WTC11 (cell line): ENCODE measurements around the gene CD28. TPM values are rescaled to one million over a fixed set of nuclear protein-coding genes. Genes with fewer than 3 reads are reported as not detected.
"Not testable (repeated sequence)": the region's sequence is repeated elsewhere in the genome, so short reads cannot be mapped to it uniquely, and the experiment has no call there.

Experiments used
- ATAC-seq: fragments of 200-7000 bp; cut with Tn5 transposase; 2 replicates; pipeline ENCODE4 v1.10.0; 2021; ENCODE audit warnings: mild to moderate bottlenecking, moderate library complexity
- CTCF ChIA-PET: fragments of 300-600 bp; sonication (Branson Sonifier 250); formaldehyde crosslinking; loops from one replicate; lab custom pipeline; 2021; ENCODE audit warnings: antibody characterized with exemption; lab: Charles Lee
- POLR2A ChIA-PET: fragments of 350-600 bp; sonication (Branson Sonifier 250); formaldehyde crosslinking; loops from one replicate; lab custom pipeline; 2021; ENCODE audit warnings: antibody characterized with exemption; lab: Charles Lee
- DNase-seq: peaks from one replicate; pipeline ENCODE4 v3.0.0; 2021; ENCODE audit warnings: low spot score
- H3K27ac Mint-ChIP-seq: 2 replicates; pipeline ENCODE4 v1.8.0; 2021; ENCODE audit warnings: mixed read lengths
- H3K27me3 Mint-ChIP-seq: 2 replicates; pipeline ENCODE4 v1.8.0; 2021; ENCODE audit warnings: low read depth, mild to moderate bottlenecking, moderate library complexity, mixed read lengths
- H3K36me3 Mint-ChIP-seq: 2 replicates; pipeline ENCODE4 v1.8.0; 2021; ENCODE audit warnings: mixed read lengths
- H3K4me1 Mint-ChIP-seq: 2 replicates; pipeline ENCODE4 v1.8.0; 2022; ENCODE audit warnings: mixed read lengths
- H3K4me3 Mint-ChIP-seq: 2 replicates; pipeline ENCODE4 v1.8.0; 2021; ENCODE audit warnings: mild to moderate bottlenecking, moderate library complexity, mixed read lengths
- H3K9me3 Mint-ChIP-seq: 2 replicates; pipeline ENCODE4 v1.8.0; 2021; ENCODE audit warnings: mixed read lengths
- ATF6 ChIP-seq: sonication (generic); formaldehyde crosslinking; IDR thresholded peaks from 2 replicates; pipeline ENCODE4 v1.8.1; 2023; ENCODE audit warnings: mild to moderate bottlenecking, missing genetic modification reagents
- CREB1 ChIP-seq: sonication (generic); formaldehyde crosslinking; IDR thresholded peaks from 2 replicates; pipeline ENCODE4 v1.8.0; 2023; ENCODE audit warnings: mild to moderate bottlenecking, missing genetic modification reagents
- E2F4 ChIP-seq: sonication (generic); formaldehyde crosslinking; IDR thresholded peaks from 2 replicates; pipeline ENCODE4 v1.8.1; 2022; ENCODE audit warnings: low read depth, mild to moderate bottlenecking, moderate library complexity, missing genetic modification reagents, borderline replicate concordance
- ERG ChIP-seq: fragments of 250-450 bp; sonication (Bioruptor Pico); IDR thresholded peaks from 2 replicates; pipeline ENCODE4 v1.8.0; 2021; ENCODE audit warnings: mild to moderate bottlenecking
- ETV6 ChIP-seq: sonication (generic); formaldehyde crosslinking; IDR thresholded peaks from 2 replicates; pipeline ENCODE4 v1.8.1; 2022; ENCODE audit warnings: mild to moderate bottlenecking, missing genetic modification reagents
- GABPB1 ChIP-seq: sonication (generic); formaldehyde crosslinking; IDR thresholded peaks from 2 replicates; pipeline ENCODE4 v1.8.1; 2023; ENCODE audit warnings: mild to moderate bottlenecking, missing genetic modification reagents
- GRHL2 ChIP-seq: fragments of 250-450 bp; sonication (Bioruptor Pico); IDR thresholded peaks from 2 replicates; pipeline ENCODE4 v1.8.0; 2022; ENCODE audit warnings: mild to moderate bottlenecking, moderate library complexity; ENCODE audit not compliant: insufficient replicate concordance, severe bottlenecking
- GTF2I ChIP-seq: fragments of 250-450 bp; sonication (Bioruptor Pico); conservative IDR thresholded peaks from 2 replicates; pipeline ENCODE4 v1.4.0; 2021; ENCODE audit warnings: mild to moderate bottlenecking
- NFE2L1 ChIP-seq: sonication (generic); formaldehyde crosslinking; IDR thresholded peaks from 2 replicates; pipeline ENCODE4 v1.8.1; 2023; ENCODE audit warnings: missing genetic modification reagents
- PREB ChIP-seq: sonication (generic); formaldehyde crosslinking; IDR thresholded peaks from 2 replicates; pipeline ENCODE4 v1.8.1; 2022; ENCODE audit warnings: mild to moderate bottlenecking, missing genetic modification reagents, moderate library complexity, borderline replicate concordance
- TEAD4 ChIP-seq: sonication (generic); formaldehyde crosslinking; IDR thresholded peaks from 2 replicates; pipeline ENCODE4 v1.8.0; 2022; ENCODE audit warnings: mild to moderate bottlenecking, missing genetic modification reagents
- ZBTB21 ChIP-seq: sonication (generic); formaldehyde crosslinking; IDR thresholded peaks from 2 replicates; pipeline ENCODE4 v1.8.1; 2023; ENCODE audit warnings: mild to moderate bottlenecking, missing genetic modification reagents, borderline replicate concordance
- ZBTB43 ChIP-seq: sonication (generic); formaldehyde crosslinking; IDR thresholded peaks from 2 replicates; pipeline ENCODE4 v1.8.1; 2023; ENCODE audit warnings: mild to moderate bottlenecking, missing genetic modification reagents
- ZNF219 ChIP-seq: sonication (generic); formaldehyde crosslinking; IDR thresholded peaks from 2 replicates; pipeline ENCODE4 v1.8.0; 2023; ENCODE audit warnings: missing genetic modification reagents, mild to moderate bottlenecking, borderline replicate concordance
- ZNF281 ChIP-seq: sonication (generic); formaldehyde crosslinking; IDR thresholded peaks from 2 replicates; pipeline ENCODE4 v1.8.0; 2023; ENCODE audit warnings: mild to moderate bottlenecking, missing genetic modification reagents
- ZNF317 ChIP-seq: sonication (generic); formaldehyde crosslinking; IDR thresholded peaks from 2 replicates; pipeline ENCODE4 v1.8.1; 2023; ENCODE audit warnings: low read depth, mild to moderate bottlenecking, moderate library complexity, missing genetic modification reagents, borderline replicate concordance
- total RNA-seq: library from RNA; stranded (reverse); gene quantifications from 3 replicates; pipeline ENCODE4 v1.2.3, GENCODE V29; 2021

CD28 gene
- total RNA-seq, 1 experiment from 2014 or later = 0.11 TPM

- no peaks in the 10 kb centered on the region for H3K27me3 Mint-ChIP-seq
- H3K36me3 Mint-ChIP-seq = no peaks in the 10 kb centered on the region
- no peak for ATAC-seq
- no peak overlapping the region for H3K4me3 Mint-ChIP-seq
- H3K9me3 Mint-ChIP-seq = no peaks in the 10 kb centered on the region
- no peak overlapping the region for H3K27ac Mint-ChIP-seq
- ChIA-PET POLR2A (no interaction called here), CTCF (no interaction called here)
- no peak for DNase-seq
- TF ChIP-seq GRHL2 (CRISPR knock-in tag) (no peak), ZBTB21 (no peak), TEAD4 (CRISPR knock-in tag) (no peak), ETV6 (no peak), ZBTB43 (CRISPR knock-in tag) (no peak), GABPB1 (CRISPR knock-in tag) (no peak), ERG (CRISPR knock-in tag) (no peak), GTF2I (CRISPR knock-in tag) (no peak), ATF6 (CRISPR knock-in tag) (no peak)
- peaks cover under 1% of the 10 kb centered on the region; the same call in 1 of the 2 replicates for H3K4me1 Mint-ChIP-seq
Observed at GRCh38 chr2:203694191-203694590, 12.2 kb upstream of the CD28 start.

GRCh38 chr2:203697190-203697589 is 9.2 kb upstream of the CD28 start:
- no peaks in the 10 kb centered on the region for H3K27me3 Mint-ChIP-seq
- H3K4me1 Mint-ChIP-seq = no peaks in the 10 kb centered on the region
- ATAC-seq (no peak), DNase-seq (no peak)
- CTCF ChIA-PET = no interaction called here
- POLR2A ChIA-PET = no interaction called here
- H3K9me3 Mint-ChIP-seq = no peaks in the 10 kb centered on the region; the same call in 1 of the 2 replicates
- no peak for TF ChIP-seq NFE2L1 (CRISPR knock-in tag)
- no peak for TF ChIP-seq ZNF317 (CRISPR knock-in tag)
- no peak for TF ChIP-seq PREB (CRISPR knock-in tag)
- TF ChIP-seq CREB1 = no peak
- no peak for TF ChIP-seq ZBTB43 (CRISPR knock-in tag)
- TF ChIP-seq E2F4 = no peak
- no peak for TF ChIP-seq ZNF219 (CRISPR knock-in tag)
- no peak for TF ChIP-seq ZNF281
- TF ChIP-seq GRHL2 (CRISPR knock-in tag) = no peak
- H3K27ac Mint-ChIP-seq = no peak overlapping the region
- no peak overlapping the region for H3K4me3 Mint-ChIP-seq
- no peaks in the 10 kb centered on the region for H3K36me3 Mint-ChIP-seq

- H3K4me1 Mint-ChIP-seq, POLR2A ChIA-PET, H3K27me3 Mint-ChIP-seq, H3K36me3 Mint-ChIP-seq, DNase-seq, CTCF ChIA-PET, H3K9me3 Mint-ChIP-seq, H3K27ac Mint-ChIP-seq, ATAC-seq, H3K4me3 Mint-ChIP-seq: not testable (repeated sequence)
Observed at GRCh38 chr2:203697763-203698162, 8.7 kb upstream of the CD28 start.

GRCh38 chr2:203698410-203698809 is 8.0 kb upstream of the CD28 start:
- ATAC-seq, DNase-seq, H3K36me3 Mint-ChIP-seq, H3K4me1 Mint-ChIP-seq, H3K27me3 Mint-ChIP-seq, CTCF ChIA-PET, POLR2A ChIA-PET, H3K27ac Mint-ChIP-seq, H3K9me3 Mint-ChIP-seq, H3K4me3 Mint-ChIP-seq: not testable (repeated sequence)
